WTC11 (cell line): ENCODE measurements around the gene CTDP1. TPM values are rescaled to one million over a fixed set of nuclear protein-coding genes. Genes with fewer than 3 reads are reported as not detected.
A peak's percentile ranks its signal among the peaks of the same experiment; 100 is the strongest.

ENCODE experiments used
- ATAC-seq: fragments of 200-7000 bp; cut with Tn5 transposase; 2 replicates; pipeline ENCODE4 v1.10.0; 2021; ENCODE audit warnings: mild to moderate bottlenecking, moderate library complexity
- CTCF ChIA-PET: fragments of 300-600 bp; sonication (Branson Sonifier 250); formaldehyde crosslinking; loops from one replicate; lab custom pipeline; 2021; ENCODE audit warnings: antibody characterized with exemption; lab: Charles Lee
- POLR2A ChIA-PET: fragments of 350-600 bp; sonication (Branson Sonifier 250); formaldehyde crosslinking; loops from one replicate; lab custom pipeline; 2021; ENCODE audit warnings: antibody characterized with exemption; lab: Charles Lee
- DNase-seq: peaks from one replicate; pipeline ENCODE4 v3.0.0; 2021; ENCODE audit warnings: low spot score
- H3K27ac Mint-ChIP-seq: 2 replicates; pipeline ENCODE4 v1.8.0; 2021; ENCODE audit warnings: mixed read lengths
- H3K27me3 Mint-ChIP-seq: 2 replicates; pipeline ENCODE4 v1.8.0; 2021; ENCODE audit warnings: low read depth, mild to moderate bottlenecking, moderate library complexity, mixed read lengths
- H3K36me3 Mint-ChIP-seq: 2 replicates; pipeline ENCODE4 v1.8.0; 2021; ENCODE audit warnings: mixed read lengths
- H3K4me1 Mint-ChIP-seq: 2 replicates; pipeline ENCODE4 v1.8.0; 2022; ENCODE audit warnings: mixed read lengths
- H3K4me3 Mint-ChIP-seq: 2 replicates; pipeline ENCODE4 v1.8.0; 2021; ENCODE audit warnings: mild to moderate bottlenecking, moderate library complexity, mixed read lengths
- H3K9me3 Mint-ChIP-seq: 2 replicates; pipeline ENCODE4 v1.8.0; 2021; ENCODE audit warnings: mixed read lengths
- CREB1 ChIP-seq: sonication (generic); formaldehyde crosslinking; IDR thresholded peaks from 2 replicates; pipeline ENCODE4 v1.8.0; 2023; ENCODE audit warnings: mild to moderate bottlenecking, missing genetic modification reagents
- CREM ChIP-seq: sonication (generic); formaldehyde crosslinking; IDR thresholded peaks from 2 replicates; pipeline ENCODE4 v1.8.1; 2022; ENCODE audit warnings: mild to moderate bottlenecking, missing genetic modification reagents, moderate library complexity
- EMX1 ChIP-seq: fragments of 250-450 bp; sonication (Bioruptor Pico); IDR thresholded peaks from 2 replicates; pipeline ENCODE4 v1.8.0; 2021; ENCODE audit warnings: mild to moderate bottlenecking
- ETV6 ChIP-seq: sonication (generic); formaldehyde crosslinking; IDR thresholded peaks from 2 replicates; pipeline ENCODE4 v1.8.1; 2022; ENCODE audit warnings: mild to moderate bottlenecking, missing genetic modification reagents
- FOXJ3 ChIP-seq: sonication (generic); formaldehyde crosslinking; IDR thresholded peaks from 2 replicates; pipeline ENCODE4 v1.9.0; 2021; ENCODE audit warnings: missing genetic modification reagents, mild to moderate bottlenecking, borderline replicate concordance
- FOXP1 ChIP-seq: sonication (generic); formaldehyde crosslinking; IDR thresholded peaks from 2 replicates; pipeline ENCODE4 v1.8.0; 2022; ENCODE audit warnings: missing genetic modification reagents, mild to moderate bottlenecking, moderate library complexity, borderline replicate concordance
- GABPB1 ChIP-seq: sonication (generic); formaldehyde crosslinking; IDR thresholded peaks from 2 replicates; pipeline ENCODE4 v1.8.1; 2023; ENCODE audit warnings: mild to moderate bottlenecking, missing genetic modification reagents
- GTF2I ChIP-seq: fragments of 250-450 bp; sonication (Bioruptor Pico); conservative IDR thresholded peaks from 2 replicates; pipeline ENCODE4 v1.4.0; 2021; ENCODE audit warnings: mild to moderate bottlenecking
- MYBL2 ChIP-seq: sonication (generic); formaldehyde crosslinking; IDR thresholded peaks from 2 replicates; pipeline ENCODE4 v1.8.1; 2023; ENCODE audit warnings: mild to moderate bottlenecking, moderate library complexity, missing genetic modification reagents
- NFYB ChIP-seq: sonication (generic); formaldehyde crosslinking; conservative IDR thresholded peaks from 2 replicates; pipeline ENCODE4 v1.8.0; 2022; ENCODE audit warnings: low read depth, missing genetic modification reagents
- NR1H2 ChIP-seq: sonication (generic); formaldehyde crosslinking; IDR thresholded peaks from 2 replicates; pipeline ENCODE4 v1.9.0; 2021; ENCODE audit warnings: mild to moderate bottlenecking, moderate library complexity, missing genetic modification reagents
- NR2C2 ChIP-seq: sonication (generic); formaldehyde crosslinking; IDR thresholded peaks from 2 replicates; pipeline ENCODE4 v1.8.0; 2022; ENCODE audit warnings: mild to moderate bottlenecking, missing genetic modification reagents
- NR3C1 ChIP-seq: sonication (generic); formaldehyde crosslinking; conservative IDR thresholded peaks from 2 replicates; pipeline ENCODE4 v1.8.1; 2023; ENCODE audit warnings: low read depth, mild to moderate bottlenecking, missing genetic modification reagents
- RELA ChIP-seq: sonication (generic); formaldehyde crosslinking; IDR thresholded peaks from 2 replicates; pipeline ENCODE4 v1.8.1; 2022; ENCODE audit warnings: missing genetic modification reagents, mild to moderate bottlenecking, borderline replicate concordance
- ZNF263 ChIP-seq: sonication (generic); formaldehyde crosslinking; IDR thresholded peaks from 2 replicates; pipeline ENCODE4 v1.8.1; 2022; ENCODE audit warnings: low read depth, mild to moderate bottlenecking, moderate library complexity, missing genetic modification reagents
- total RNA-seq: library from RNA; stranded (reverse); gene quantifications from 3 replicates; pipeline ENCODE4 v1.2.3, GENCODE V29; 2021
- TF ChIP-seq, protein P1 (sequence below): sonication (generic); formaldehyde crosslinking; IDR thresholded peaks from 2 replicates; pipeline ENCODE4 v1.8.0; 2023; ENCODE audit warnings: mild to moderate bottlenecking, missing genetic modification reagents
- TF ChIP-seq, protein P2 (sequence below): fragments of 250-450 bp; sonication (Bioruptor Pico); IDR thresholded peaks from 2 replicates; pipeline ENCODE4 v1.9.0; 2021; ENCODE audit warnings: mild to moderate bottlenecking
- TF ChIP-seq, protein P3 (sequence below): sonication (generic); formaldehyde crosslinking; IDR thresholded peaks from 2 replicates; pipeline ENCODE4 v1.8.1; 2022; ENCODE audit warnings: missing genetic modification reagents, borderline replicate concordance
- TF ChIP-seq, protein P4 (sequence below): sonication (generic); formaldehyde crosslinking; IDR thresholded peaks from 2 replicates; pipeline ENCODE4 v1.8.1; 2023; ENCODE audit warnings: mild to moderate bottlenecking, missing genetic modification reagents
- TF ChIP-seq, protein P5 (sequence below): sonication (generic); formaldehyde crosslinking; IDR thresholded peaks from 2 replicates; pipeline ENCODE4 v1.8.1; 2022; ENCODE audit warnings: mild to moderate bottlenecking, missing genetic modification reagents, moderate library complexity, borderline replicate concordance
- TF ChIP-seq, protein P6 (sequence below): fragments of 250-450 bp; sonication (Bioruptor Pico); IDR thresholded peaks from 2 replicates; pipeline ENCODE4 v1.9.0; 2021; ENCODE audit warnings: moderate library complexity, mild to moderate bottlenecking, inconsistent platforms, borderline replicate concordance
- TF ChIP-seq, protein P7 (sequence below): sonication (generic); formaldehyde crosslinking; IDR thresholded peaks from 2 replicates; pipeline ENCODE4 v1.8.0; 2022; ENCODE audit warnings: mild to moderate bottlenecking, missing genetic modification reagents

The CTDP1 gene
- total RNA-seq, 1 experiment from 2014 or later = 39.7 TPM

DNA sequence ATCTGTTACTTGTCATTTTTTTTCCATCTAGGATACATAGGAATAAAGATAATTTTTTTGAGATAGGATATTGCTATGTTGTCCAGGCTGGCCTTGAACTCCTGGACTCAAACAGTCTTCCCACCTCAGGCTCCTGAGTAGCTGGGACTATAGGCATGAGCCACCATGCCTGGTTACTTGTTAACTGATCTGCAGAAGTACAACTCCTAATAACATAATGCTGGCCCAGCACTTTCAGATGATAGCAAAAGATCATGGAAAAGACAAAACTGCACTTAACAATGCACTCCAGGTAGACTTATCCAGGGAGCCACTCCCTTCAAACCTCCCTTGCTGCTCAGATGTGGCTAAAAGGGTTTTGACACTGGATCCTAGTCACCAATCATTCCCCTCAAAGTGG lies 11.4 kb upstream of the CTDP1 start (continued):
- TF ChIP-seq NR2C2 (CRISPR knock-in tag) (no peak), RELA (CRISPR knock-in tag) (no peak), GTF2I (CRISPR knock-in tag) (no peak), NR3C1 (CRISPR knock-in tag) (no peak), ETV6 (CRISPR knock-in tag) (no peak), EMX1 (no peak), NFYB (no peak), NR1H2 (CRISPR knock-in tag) (no peak), FOXJ3 (CRISPR knock-in tag) (no peak), MYBL2 (CRISPR knock-in tag) (no peak)
- TF ChIP-seq, protein P1, sequence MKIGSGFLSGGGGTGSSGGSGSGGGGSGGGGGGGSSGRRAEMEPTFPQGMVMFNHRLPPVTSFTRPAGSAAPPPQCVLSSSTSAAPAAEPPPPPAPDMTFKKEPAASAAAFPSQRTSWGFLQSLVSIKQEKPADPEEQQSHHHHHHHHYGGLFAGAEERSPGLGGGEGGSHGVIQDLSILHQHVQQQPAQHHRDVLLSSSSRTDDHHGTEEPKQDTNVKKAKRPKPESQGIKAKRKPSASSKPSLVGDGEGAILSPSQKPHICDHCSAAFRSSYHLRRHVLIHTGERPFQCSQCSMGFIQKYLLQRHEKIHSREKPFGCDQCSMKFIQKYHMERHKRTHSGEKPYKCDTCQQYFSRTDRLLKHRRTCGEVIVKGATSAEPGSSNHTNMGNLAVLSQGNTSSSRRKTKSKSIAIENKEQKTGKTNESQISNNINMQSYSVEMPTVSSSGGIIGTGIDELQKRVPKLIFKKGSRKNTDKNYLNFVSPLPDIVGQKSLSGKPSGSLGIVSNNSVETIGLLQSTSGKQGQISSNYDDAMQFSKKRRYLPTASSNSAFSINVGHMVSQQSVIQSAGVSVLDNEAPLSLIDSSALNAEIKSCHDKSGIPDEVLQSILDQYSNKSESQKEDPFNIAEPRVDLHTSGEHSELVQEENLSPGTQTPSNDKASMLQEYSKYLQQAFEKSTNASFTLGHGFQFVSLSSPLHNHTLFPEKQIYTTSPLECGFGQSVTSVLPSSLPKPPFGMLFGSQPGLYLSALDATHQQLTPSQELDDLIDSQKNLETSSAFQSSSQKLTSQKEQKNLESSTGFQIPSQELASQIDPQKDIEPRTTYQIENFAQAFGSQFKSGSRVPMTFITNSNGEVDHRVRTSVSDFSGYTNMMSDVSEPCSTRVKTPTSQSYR (CRISPR knock-in tag) = no peak

DNA sequence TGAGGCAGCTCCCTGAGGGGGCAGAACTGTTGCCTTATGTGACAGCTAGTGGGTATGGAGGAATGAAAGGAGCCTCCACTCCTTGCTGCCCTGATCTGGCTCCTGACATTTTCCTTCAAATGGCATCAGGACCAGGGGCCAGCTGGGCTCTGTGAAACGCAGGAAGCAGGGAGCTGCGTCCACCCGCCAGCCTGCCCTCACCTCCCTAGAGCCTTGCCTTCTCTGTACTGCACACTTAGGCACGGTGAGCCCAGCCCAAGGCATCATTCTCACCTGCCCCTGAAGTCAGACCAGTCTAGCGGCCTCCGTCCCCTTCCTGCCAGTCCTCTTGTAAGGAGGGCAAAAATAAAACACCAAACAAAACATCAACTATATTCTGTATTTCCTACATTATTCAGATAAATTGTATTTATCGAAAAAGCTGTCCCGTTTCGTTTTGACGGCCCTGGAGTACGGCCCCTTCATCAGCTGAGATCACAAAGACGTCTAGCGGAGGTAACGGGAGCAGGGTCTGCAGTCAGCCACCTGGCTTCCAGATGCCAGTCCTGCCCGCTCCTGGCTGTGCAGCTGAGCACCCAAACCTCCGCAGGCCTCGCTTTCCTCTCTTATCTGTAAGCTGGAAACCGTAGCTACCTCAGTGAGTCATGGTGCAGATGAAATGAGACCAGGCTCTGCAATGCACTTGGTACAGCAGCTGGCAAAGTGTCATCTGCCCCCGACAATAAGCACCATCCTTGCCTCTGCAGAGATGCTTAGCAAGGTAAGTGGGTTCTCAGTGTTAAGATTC lies 6.9 kb upstream of the CTDP1 start:
- Mint-ChIP-seq H3K27me3 (no peaks in the 10 kb centered on the region), H3K27ac (no peak overlapping the region), H3K4me1 (peaks cover 5% of the 10 kb centered on the region), H3K9me3 (peaks cover 6% of the 10 kb centered on the region; the same call in 1 of the 2 replicates), H3K4me3 (no peak overlapping the region), H3K36me3 (peaks cover 18% of the 10 kb centered on the region)
- ATAC-seq (no peak), DNase-seq (no peak)
- TF ChIP-seq, protein P2, sequence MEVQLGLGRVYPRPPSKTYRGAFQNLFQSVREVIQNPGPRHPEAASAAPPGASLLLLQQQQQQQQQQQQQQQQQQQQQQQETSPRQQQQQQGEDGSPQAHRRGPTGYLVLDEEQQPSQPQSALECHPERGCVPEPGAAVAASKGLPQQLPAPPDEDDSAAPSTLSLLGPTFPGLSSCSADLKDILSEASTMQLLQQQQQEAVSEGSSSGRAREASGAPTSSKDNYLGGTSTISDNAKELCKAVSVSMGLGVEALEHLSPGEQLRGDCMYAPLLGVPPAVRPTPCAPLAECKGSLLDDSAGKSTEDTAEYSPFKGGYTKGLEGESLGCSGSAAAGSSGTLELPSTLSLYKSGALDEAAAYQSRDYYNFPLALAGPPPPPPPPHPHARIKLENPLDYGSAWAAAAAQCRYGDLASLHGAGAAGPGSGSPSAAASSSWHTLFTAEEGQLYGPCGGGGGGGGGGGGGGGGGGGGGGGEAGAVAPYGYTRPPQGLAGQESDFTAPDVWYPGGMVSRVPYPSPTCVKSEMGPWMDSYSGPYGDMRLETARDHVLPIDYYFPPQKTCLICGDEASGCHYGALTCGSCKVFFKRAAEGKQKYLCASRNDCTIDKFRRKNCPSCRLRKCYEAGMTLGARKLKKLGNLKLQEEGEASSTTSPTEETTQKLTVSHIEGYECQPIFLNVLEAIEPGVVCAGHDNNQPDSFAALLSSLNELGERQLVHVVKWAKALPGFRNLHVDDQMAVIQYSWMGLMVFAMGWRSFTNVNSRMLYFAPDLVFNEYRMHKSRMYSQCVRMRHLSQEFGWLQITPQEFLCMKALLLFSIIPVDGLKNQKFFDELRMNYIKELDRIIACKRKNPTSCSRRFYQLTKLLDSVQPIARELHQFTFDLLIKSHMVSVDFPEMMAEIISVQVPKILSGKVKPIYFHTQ (CRISPR knock-in tag) = no peak
- POLR2A ChIA-PET = no interaction called here
- CTCF ChIA-PET = no interaction called here

DNA sequence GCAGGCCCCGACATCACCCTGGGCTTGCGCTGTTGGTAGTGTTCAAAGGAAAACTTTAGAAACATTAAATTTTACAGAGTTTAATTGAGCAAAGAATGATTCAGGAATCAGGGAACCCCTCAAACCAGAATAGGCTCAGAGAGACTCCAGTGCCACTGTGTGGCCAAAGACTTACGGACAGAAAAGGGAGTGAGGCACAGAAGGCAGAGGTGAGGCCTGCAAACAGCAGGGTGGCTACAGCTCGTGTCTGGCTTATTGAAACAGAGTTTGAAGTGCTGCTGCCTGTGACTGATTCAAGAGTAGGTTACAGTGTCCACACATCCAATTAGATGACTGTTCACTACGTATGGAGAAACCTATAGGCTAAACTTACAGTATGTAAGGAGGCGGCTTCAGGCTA lies 2.4 kb upstream of the CTDP1 start:
- DNase-seq (no peak), ATAC-seq (no peak)
- ChIA-PET POLR2A (no interaction called here), CTCF (no interaction called here)
- Mint-ChIP-seq H3K36me3 (peaks cover 18% of the 10 kb centered on the region), H3K27me3 (no peaks in the 10 kb centered on the region), H3K27ac (no peak overlapping the region), H3K4me3 (0 out of 2 replicates have a peak overlapping the region, but pooled peaks have one; percentile 93), H3K9me3 (0 out of 2 replicates have a peak, but pooled peaks cover 4% of the 10 kb centered on the region), H3K4me1 (peaks cover 27% of the 10 kb centered on the region)
- TF ChIP-seq ZNF263 (CRISPR knock-in tag) (no peak), GABPB1 (no peak), CREM (CRISPR knock-in tag) (no peak), NR1H2 (CRISPR knock-in tag) (no peak), CREB1 (CRISPR knock-in tag) (no peak), FOXP1 (CRISPR knock-in tag) (no peak)
- TF ChIP-seq, protein P3, sequence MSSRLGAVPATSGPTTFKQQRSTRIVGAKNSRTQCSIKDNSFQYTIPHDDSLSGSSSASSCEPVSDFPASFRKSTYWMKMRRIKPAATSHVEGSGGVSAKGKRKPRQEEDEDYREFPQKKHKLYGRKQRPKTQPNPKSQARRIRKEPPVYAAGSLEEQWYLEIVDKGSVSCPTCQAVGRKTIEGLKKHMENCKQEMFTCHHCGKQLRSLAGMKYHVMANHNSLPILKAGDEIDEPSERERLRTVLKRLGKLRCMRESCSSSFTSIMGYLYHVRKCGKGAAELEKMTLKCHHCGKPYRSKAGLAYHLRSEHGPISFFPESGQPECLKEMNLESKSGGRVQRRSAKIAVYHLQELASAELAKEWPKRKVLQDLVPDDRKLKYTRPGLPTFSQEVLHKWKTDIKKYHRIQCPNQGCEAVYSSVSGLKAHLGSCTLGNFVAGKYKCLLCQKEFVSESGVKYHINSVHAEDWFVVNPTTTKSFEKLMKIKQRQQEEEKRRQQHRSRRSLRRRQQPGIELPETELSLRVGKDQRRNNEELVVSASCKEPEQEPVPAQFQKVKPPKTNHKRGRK = no peak
- TF ChIP-seq, protein P4, sequence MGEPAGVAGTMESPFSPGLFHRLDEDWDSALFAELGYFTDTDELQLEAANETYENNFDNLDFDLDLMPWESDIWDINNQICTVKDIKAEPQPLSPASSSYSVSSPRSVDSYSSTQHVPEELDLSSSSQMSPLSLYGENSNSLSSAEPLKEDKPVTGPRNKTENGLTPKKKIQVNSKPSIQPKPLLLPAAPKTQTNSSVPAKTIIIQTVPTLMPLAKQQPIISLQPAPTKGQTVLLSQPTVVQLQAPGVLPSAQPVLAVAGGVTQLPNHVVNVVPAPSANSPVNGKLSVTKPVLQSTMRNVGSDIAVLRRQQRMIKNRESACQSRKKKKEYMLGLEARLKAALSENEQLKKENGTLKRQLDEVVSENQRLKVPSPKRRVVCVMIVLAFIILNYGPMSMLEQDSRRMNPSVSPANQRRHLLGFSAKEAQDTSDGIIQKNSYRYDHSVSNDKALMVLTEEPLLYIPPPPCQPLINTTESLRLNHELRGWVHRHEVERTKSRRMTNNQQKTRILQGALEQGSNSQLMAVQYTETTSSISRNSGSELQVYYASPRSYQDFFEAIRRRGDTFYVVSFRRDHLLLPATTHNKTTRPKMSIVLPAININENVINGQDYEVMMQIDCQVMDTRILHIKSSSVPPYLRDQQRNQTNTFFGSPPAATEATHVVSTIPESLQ (CRISPR knock-in tag) = no peak
- TF ChIP-seq, protein P5, sequence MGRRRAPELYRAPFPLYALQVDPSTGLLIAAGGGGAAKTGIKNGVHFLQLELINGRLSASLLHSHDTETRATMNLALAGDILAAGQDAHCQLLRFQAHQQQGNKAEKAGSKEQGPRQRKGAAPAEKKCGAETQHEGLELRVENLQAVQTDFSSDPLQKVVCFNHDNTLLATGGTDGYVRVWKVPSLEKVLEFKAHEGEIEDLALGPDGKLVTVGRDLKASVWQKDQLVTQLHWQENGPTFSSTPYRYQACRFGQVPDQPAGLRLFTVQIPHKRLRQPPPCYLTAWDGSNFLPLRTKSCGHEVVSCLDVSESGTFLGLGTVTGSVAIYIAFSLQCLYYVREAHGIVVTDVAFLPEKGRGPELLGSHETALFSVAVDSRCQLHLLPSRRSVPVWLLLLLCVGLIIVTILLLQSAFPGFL = no peak
- TF ChIP-seq, protein P6, sequence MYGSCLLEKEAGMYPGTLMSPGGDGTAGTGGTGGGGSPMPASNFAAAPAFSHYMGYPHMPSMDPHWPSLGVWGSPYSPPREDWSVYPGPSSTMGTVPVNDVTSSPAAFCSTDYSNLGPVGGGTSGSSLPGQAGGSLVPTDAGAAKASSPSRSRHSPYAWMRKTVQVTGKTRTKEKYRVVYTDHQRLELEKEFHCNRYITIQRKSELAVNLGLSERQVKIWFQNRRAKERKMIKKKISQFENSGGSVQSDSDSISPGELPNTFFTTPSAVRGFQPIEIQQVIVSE = no peak
- TF ChIP-seq, protein P7, sequence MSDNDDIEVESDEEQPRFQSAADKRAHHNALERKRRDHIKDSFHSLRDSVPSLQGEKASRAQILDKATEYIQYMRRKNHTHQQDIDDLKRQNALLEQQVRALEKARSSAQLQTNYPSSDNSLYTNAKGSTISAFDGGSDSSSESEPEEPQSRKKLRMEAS (CRISPR knock-in tag) = no peak
